Measurements from ENCODE around the gene PHF23.

Gene PHF23

DNA sequence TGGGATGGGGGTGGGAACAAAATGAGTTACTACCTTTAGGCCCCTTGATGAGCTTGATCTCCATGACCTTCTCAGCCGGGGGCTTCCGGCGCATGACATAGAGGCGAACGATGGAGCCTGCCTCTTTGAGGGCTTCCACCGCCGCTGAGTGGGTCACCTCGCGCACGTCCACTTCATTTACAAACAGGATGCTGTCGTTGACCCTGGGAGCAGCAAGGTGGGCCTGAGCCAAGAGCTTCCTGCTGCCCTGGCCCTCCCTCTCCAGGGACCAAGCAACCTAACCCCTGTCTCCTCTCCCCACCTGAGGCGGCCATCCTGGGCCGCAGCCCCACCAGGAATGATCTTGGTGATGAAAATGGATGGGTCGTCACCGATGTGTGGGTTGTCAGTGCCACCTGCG lies 35.9 kb downstream of the PHF23 start:
- DNase-seq (ENCODE audit: low spot score), result no peak

DNA sequence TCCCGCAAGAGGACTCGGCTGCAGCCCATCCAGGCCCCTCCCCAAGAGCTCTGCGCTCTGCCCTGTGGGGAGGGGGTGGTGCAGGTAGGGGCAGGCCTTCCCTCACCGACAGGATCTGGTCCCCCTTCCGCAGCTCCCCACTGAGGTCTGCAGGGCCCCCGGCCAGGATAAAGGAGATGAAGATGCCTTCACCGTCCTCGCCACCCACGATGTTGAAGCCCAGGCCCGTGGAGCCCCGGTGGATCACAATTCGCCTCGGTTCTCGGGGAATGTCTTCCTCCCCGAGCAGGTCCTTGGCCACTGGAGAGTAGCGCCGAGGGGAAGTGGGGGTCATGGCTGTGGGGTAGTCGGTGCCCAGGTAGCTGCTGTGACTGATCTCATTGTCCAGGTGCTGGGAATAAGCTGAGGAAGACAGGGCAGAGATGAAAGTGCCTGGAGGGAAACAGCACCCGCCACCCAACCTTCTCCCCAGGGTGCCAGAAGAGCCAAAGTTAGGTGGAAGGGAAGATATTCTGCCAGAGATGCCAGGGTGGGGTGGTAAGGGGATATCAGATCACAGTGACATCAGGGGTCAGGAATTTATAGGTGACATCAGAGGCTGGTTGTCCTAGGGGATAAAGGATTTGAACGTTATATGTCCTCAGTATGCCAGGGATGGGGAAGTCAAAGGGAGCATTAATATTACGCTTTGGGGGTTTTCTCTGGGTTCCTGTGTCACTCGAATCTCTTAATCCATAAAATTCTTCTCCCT lies 42.4 kb downstream of the PHF23 start:
- no peak for DNase-seq (ENCODE audit: low spot score)

DNA sequence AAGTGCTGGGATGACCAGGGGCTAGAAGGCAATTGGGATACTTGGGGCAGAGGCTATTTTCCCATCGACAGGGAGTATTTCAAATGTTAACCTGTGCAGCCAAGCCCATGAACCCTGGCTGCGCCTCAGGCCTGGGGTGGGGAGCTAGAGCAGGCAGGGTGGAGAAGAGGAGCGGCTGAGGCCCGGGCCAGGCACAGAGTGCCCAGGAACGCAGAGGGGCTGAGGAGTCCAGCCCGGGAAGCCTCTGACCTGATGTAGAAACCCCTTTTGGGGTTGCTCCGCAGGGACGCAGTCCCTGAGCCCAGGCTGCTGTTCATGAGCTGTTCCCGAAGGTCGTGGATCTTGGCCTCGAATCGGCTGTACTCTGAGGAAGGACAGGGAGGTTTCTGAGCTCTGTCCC lies 43.3 kb downstream of the PHF23 start:
- DNase-seq (ENCODE audit: low spot score), result no peak

DNA sequence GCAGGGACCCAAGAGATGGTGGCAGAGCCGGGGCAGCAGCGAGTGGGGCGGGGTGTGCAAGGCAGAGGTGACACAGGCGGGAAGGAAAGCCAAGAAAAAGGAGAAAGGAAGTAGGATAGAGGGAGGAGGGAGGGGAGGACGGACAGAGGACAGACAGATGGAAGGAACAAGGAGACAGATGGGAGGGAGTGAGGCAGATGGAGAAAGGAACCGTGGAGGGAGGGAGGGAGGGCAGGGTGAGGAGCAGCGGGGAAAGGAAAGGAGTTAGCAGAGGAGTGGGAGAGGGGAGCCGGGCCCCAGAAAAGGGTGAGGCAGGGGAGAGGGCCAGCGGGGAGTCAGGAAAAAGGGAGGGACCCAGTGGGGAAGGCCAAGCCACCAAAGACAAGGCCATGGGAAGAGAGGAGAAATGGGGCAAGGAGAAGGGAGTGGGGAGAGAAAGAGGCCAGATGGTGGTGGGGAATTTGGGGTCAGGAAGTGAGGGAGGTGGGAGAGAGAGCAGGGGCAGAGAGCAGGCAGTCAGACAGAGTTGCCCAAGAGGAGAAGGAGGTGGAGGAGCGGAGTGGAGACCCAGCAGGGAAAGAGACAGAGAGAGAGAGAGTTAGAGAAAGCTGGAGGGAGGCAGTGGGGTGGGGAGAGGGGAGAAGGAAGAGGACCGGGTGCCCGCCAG lies 46.9 kb downstream of the PHF23 start:
- DNase-seq (ENCODE audit: low spot score), result no peak

DNA sequence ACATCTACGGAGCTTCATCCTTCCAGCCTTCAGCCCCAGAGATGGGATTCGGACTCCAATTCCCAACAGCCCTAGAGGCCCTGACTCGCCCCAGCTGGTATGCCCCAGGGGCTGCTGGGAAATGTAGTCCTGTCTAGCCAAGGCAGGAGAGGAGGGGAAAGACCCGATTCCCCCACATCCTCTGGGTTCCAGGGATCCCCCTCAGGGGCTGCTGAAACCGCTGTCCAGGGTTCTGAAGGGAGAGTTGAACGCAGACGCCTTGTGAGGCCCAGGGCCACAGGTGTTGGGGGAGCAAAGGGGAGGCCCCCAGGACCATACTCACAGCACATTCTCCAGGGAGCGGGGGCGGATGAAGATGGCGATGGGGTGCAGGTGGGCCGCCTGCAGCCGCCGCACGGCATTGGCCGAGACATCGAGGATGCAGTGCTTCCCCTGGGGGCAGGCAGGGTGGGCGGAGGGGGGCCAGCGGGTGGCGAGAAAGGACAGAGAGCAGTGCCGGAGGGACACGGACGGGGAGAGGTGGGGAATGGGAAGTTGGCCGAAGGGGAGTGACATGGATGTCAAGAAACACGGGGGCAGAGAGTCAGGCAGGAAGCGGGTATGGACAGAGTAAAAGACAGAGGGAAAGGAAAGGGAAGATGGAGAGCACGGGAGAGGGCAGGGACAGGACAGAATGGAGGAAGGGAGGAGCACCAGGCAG lies 47.5 kb downstream of the PHF23 start:
- peak; percentile 92 for DNase-seq (ENCODE audit: low spot score)

DNA sequence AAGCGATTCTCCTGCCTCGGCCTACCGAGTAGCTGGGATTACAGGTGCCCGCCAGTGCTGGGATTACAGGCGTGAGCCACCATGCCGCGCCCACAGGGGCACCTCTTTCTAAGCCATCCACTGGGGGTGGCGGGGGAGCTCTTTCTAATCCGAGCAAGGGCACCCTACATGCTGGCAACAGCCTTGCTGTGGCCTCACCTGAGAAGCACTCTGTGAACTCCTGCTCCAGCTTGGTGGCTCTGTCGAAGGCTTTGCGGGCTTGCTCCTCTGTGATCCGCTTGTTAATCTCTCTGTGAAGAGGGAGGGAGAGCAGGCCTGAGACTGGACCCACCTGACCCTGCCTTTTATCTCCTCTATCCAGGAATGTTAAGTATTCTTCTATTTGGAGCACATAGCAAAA lies 48.2 kb downstream of the PHF23 start:
- no peak for DNase-seq (ENCODE audit: low spot score)

DNA sequence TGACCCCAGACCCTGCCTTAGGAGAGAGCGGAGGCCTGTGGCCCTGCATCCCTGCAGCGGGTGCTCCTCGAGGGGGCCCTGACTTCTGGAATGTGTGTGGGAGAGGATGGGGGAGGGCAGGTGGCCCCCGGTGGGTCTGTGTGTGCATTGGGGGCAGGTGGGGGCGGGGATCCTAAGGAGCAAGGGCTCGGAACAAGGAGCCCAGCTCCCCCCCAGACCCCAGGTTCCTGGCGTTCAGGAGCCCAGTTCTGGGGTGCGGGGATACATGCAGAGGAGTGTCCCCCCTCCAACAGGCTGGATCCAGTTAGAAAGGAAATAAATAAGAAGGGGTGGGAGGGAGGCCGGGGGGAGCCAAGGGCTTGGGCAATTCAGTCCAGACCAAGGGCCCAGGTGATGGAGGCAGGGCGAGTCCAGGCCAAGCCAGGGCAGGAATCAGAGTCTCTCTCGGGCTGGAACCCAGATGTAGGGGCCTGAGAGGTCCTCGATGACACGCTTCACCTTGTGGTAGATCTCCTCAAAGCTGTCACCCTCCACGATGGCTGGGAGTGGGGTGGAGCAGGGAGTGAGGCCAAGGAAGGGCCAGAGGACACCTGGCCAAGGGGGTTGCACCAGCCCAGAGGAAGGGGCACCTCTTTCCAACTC lies 48.9 kb downstream of the PHF23 start:
- no peak for DNase-seq (ENCODE audit: low spot score)

DNA sequence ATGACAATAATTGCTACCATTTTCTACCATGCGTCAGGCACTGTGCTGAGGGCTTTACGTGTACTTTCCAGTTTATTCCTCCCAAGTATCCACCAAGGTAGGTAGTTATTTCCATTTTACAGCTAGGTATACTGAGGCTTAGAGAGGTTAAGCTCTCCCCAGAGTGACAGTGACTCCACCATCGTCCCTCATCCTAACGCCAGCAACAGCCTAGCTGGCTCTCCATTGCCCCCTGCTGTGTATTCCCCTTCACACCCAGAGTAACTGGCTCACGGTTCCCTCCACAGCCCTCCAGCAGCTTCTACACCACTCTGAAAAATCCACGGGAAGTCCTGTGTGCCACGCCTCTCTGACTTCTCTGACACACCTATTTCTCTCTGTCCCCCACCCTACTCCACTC lies 53.0 kb downstream of the PHF23 start:
- no peak for DNase-seq (ENCODE audit: low spot score)

Data from iPS-NIHi11 (cell line).